ENCODE data around the gene SFXN3. TPM values are rescaled to one million over a fixed set of nuclear protein-coding genes. Genes with fewer than 3 reads are reported as not detected.
A peak's percentile ranks its signal among the peaks of the same experiment; 100 is the strongest.

The SFXN3 gene
- polyA plus RNA-seq, 1 experiment = 125 TPM

DNA sequence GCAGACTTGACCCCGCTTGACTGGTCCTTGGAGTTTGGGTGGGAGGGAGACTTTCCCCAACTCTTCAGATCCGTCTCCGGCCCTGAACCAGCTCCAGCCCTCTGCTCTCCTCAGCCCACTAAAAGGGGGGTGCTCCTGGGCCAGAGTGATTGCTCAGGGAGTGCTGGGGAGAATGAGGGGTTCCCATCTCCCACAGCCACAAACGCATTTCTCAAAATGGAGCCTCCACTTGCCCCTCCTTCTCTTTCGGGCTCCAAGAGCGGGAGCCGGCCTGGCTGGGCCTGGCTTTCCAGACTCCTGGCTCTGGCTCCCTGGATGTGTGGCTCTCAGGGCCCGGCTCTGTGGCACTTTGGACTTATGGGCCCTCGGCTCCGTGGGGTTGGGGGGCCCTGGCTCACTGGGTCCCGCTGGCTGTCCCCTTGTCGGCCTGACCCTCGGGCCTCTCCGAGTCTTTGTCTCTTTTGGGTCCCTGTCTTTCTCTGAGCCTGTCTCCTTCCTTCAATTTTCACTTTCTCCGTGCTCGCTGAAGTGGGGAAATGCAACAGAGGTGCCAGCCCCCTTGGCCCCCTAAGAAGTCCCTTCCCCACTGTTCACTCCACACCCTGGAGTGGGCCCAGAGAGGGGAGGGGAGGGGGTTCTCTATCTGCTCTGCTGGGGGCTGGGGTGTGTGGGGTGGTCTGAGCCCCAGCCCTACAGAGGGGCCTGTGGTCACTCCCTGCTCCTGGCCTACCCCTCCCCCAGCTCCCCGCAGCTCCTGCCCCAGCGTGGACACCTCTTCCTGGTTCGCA, 30.7 kb upstream of the SFXN3 start:
- TF ChIP-seq, protein P1, sequence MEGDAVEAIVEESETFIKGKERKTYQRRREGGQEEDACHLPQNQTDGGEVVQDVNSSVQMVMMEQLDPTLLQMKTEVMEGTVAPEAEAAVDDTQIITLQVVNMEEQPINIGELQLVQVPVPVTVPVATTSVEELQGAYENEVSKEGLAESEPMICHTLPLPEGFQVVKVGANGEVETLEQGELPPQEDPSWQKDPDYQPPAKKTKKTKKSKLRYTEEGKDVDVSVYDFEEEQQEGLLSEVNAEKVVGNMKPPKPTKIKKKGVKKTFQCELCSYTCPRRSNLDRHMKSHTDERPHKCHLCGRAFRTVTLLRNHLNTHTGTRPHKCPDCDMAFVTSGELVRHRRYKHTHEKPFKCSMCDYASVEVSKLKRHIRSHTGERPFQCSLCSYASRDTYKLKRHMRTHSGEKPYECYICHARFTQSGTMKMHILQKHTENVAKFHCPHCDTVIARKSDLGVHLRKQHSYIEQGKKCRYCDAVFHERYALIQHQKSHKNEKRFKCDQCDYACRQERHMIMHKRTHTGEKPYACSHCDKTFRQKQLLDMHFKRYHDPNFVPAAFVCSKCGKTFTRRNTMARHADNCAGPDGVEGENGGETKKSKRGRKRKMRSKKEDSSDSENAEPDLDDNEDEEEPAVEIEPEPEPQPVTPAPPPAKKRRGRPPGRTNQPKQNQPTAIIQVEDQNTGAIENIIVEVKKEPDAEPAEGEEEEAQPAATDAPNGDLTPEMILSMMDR (IDR thresholded peaks at IDR 0.05; ENCODE audit: insufficient read depth, low read depth, low read length) = no peak
- Histone ChIP-seq H3K27me3 (ENCODE audit: control insufficient read depth, insufficient read depth, low read length) (no peaks in the 10 kb centered on the region), H3K4me3 (ENCODE audit: low read depth, low read length) (peak overlapping the region; percentile 71), H3K36me3 (ENCODE audit: control insufficient read depth, insufficient read depth, low read length) (peaks cover 22% of the 10 kb centered on the region)
- no peak for DNase-seq (ENCODE audit: low read depth)
- POLR2A ChIA-PET = no interaction called here
- CTCF ChIA-PET = interaction anchor here (0.9 to 21.8 kb wide), 7 partner anchors 9 to 67 kb away, joined by 3 to 479 read pairs (median 5); no protein-coding TSS in a partner anchor

DNA sequence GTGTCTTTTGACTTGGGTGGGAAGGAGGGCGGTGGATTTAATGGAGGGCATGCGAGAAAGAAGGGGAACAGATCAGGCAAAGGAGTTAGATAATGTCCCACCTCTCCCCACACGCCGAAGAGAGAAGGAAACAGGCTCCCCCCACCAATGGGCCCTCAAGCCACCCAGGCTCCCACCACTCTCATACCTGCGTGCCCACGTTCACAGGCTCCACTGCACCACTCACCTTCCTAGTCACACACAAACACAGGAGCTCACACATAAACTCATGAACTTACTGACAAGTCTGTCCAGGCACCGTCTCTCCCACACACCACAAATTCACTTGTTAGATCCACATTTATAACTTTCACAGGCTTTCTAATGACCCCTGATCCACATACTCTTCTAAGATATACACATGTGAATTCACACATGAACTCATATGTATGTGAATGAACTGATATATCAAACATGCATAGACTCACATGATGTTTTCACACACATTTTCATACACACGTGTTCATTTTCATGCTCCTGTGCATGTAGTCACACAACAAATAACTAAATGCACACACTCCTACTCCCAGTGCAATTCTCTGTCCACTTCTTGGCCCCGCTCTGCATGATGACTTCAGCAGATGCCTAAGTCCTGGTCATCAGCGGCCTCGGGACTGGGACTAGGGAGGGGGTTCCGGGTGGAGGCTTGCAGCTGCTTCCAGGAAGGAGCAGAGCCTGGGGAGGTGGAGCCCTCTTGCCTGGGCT, 29.9 kb upstream of the SFXN3 start:
- CTCF ChIA-PET = interaction anchor here (0.5 to 21.8 kb wide), 7 partner anchors 8 to 483 kb away, joined by 3 to 479 read pairs (median 4); partner anchors contain the start of gene KAZALD1
- TF ChIP-seq, protein P1 (IDR thresholded peaks at IDR 0.05; ENCODE audit: insufficient read depth, low read depth, low read length) = no peak
- Histone ChIP-seq H3K4me3 (ENCODE audit: low read depth, low read length) (peak overlapping the region; percentile 71), H3K36me3 (ENCODE audit: control insufficient read depth, insufficient read depth, low read length) (peaks cover 29% of the 10 kb centered on the region), H3K27me3 (ENCODE audit: control insufficient read depth, insufficient read depth, low read length) (no peaks in the 10 kb centered on the region)
- POLR2A ChIA-PET = no interaction called here
- DNase-seq (ENCODE audit: low read depth) = peak; percentile 73

DNA sequence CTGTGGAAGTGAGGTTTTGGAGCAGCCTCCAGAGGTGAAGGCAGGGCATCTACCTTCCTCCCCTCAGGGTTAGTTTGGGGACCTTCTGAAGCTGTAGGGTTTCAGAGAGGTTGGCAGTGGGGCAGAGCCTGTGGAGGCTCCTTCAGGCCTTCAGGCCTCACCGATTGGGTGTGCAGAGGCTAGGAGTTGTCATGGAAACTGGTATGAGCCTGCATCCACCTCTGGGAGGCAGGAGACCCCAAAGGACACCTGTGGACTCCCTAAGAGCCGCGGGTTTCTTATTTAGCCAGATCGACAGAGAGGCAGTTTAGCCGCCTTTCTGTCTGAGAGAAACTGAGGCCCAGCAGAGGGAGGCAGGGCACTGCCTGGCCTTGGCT, 29.4 kb upstream of the SFXN3 start:
- CTCF ChIA-PET = interaction anchor here (0.5 to 21.8 kb wide), 5 partner anchors 7 to 483 kb away, joined by 3 to 479 read pairs (median 7); partner anchors contain the start of gene KAZALD1
- Histone ChIP-seq H3K36me3 (ENCODE audit: control insufficient read depth, insufficient read depth, low read length) (peaks cover 32% of the 10 kb centered on the region), H3K4me3 (ENCODE audit: low read depth, low read length) (peak overlapping the region; percentile 71), H3K27me3 (ENCODE audit: control insufficient read depth, insufficient read depth, low read length) (no peaks in the 10 kb centered on the region)
- TF ChIP-seq, protein P1 (IDR thresholded peaks at IDR 0.05; ENCODE audit: insufficient read depth, low read depth, low read length) = no peak
- no peak for DNase-seq (ENCODE audit: low read depth)
- POLR2A ChIA-PET = no interaction called here

GRCh38 chr10:101002456-101002855, 28.6 kb upstream of the SFXN3 start:
- no peak overlapping the region for H3K4me3 ChIP-seq (ENCODE audit: low read depth, low read length)
- CTCF ChIA-PET = interaction anchor here (1.0 to 21.8 kb wide), 3 partner anchors 7 to 59 kb away, joined by 4 to 479 read pairs (median 237); partner anchors contain the start of gene KAZALD1
- TF ChIP-seq, protein P1 (IDR thresholded peaks at IDR 0.05; ENCODE audit: insufficient read depth, low read depth, low read length) = no peak
- no peaks in the 10 kb centered on the region for H3K27me3 ChIP-seq (ENCODE audit: control insufficient read depth, insufficient read depth, low read length)
- POLR2A ChIA-PET = no interaction called here
- H3K36me3 ChIP-seq (ENCODE audit: control insufficient read depth, insufficient read depth, low read length) = peaks cover 41% of the 10 kb centered on the region
- no peak for DNase-seq (ENCODE audit: low read depth)

- TF ChIP-seq, protein P1 (IDR thresholded peaks at IDR 0.05; ENCODE audit: insufficient read depth, low read depth, low read length) = no peak
- Histone ChIP-seq H3K27me3 (ENCODE audit: control insufficient read depth, insufficient read depth, low read length) (no peaks in the 10 kb centered on the region), H3K4me3 (ENCODE audit: low read depth, low read length) (no peak overlapping the region), H3K36me3 (ENCODE audit: control insufficient read depth, insufficient read depth, low read length) (peaks cover 41% of the 10 kb centered on the region)
- no peak for DNase-seq (ENCODE audit: low read depth)
- CTCF ChIA-PET = interaction anchor here (0.8 to 21.8 kb wide), 3 partner anchors 5 to 63 kb away, joined by 3 to 479 read pairs (median 237); no protein-coding TSS in a partner anchor
- POLR2A ChIA-PET = no interaction called here
Measured at GRCh38 chr10:101003639-101004206, 27.3 kb upstream of the SFXN3 start.

All from BJ (cell line).